HG03095 (cell line): ENCODE results near the gene SDSL.

ENCODE experiments used
- ATAC-seq: cut with Tn5 transposase; IDR thresholded peaks from one replicate; pipeline ENCODE4 v1.9.1; 2021; ENCODE audit warnings: moderate library complexity; ENCODE audit not compliant: unreplicated experiment

The SDSL gene

DNA sequence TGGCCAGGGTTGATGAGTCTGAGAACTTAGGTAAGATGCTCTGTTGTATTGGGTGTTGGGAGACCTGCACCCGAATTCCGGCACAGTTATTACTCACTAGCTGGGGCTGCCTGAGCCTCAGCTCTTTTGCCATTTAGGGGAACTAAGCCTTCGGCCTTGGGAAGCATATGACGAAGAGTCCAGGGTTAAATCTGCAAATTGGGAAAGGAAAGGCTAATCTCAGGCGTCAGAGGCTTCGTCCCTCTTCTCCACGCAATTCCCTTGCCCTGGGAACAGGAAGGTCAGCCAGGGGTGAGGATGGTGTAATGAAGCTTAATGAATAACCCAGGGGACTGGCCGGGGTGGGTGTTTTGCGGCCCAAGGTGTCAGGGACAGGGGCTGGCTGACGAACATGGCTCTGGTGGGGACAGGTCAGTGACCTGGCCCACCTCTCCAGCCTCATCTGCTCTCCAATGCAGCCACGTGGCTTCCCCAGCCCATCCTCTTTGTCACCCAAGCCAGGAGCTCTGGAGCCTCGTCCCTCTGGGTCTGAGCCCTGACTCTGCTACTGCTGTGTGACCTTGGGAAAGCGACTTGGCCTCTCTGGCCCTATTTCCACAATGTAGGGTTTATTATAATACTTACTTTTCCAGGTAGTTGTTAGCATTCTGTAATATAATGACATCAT lies 3.8 kb upstream of the SDSL start:
- ATAC-seq, result no peak

DNA sequence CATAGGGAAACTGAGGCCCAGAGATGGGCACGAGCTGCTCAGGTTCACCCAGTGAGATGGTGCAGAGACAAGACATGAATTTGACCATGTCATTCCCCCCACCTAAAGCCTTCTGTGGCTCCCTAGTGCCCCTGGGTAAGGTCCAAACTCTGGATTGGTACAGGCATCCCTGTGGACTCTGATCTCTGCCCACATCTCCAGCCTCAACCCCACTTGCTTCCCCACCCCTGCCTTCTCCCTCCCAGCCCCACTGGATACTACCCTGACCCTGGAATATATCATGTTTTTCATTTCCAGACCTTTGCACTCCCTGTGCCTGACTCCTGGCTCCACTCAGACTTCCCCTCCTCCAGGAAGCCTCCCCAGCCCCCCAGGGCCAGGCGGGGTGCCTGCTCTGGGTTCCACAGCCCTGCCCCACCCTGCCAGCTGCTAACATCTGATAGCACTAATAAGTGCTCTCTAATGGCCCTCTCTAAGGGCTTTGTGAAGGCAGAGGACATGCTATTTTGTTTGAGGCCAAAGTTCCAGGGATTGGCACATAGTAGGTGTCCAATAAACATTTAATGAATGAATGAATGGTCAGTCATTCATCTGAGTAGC lies 1.1 kb upstream of the SDSL start:
- ATAC-seq, result no peak

DNA sequence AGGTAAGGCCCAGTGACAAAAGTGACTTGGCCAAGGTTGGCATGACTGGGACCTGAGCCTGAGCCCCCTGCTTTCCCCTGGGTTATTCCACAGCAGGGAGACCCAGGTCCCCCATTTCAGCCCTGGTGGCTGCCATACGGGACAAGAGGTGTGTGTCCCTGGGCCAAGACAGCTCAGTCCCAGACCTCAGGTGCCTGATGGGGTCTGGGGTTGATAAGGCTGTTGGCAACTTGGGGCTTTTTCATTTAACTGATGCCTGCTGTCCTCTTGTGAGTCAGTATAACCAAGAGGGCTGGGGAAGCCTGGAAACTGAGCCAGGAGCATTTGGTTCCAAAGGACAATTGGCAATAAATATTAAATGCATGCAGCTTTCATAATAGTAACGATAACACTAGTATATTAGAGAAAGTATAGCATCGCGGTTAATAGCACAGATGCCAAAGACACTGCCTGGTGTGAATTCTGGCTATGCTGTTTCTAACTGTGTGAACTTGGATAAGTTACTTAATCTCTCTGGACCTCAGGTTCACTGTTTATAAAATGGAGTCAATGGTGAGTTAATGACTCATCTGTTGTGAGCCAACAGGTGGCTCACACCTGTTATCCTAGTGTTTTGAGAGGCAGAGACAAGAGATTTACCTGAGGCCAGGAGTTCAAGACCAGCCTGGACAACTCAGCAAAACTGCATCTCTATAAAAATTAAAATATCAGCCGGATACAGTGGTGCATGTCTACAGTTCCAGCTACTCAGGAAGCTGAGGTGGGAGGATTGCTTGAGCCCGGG lies 898 bp downstream of the SDSL start:
- no peak for ATAC-seq

DNA sequence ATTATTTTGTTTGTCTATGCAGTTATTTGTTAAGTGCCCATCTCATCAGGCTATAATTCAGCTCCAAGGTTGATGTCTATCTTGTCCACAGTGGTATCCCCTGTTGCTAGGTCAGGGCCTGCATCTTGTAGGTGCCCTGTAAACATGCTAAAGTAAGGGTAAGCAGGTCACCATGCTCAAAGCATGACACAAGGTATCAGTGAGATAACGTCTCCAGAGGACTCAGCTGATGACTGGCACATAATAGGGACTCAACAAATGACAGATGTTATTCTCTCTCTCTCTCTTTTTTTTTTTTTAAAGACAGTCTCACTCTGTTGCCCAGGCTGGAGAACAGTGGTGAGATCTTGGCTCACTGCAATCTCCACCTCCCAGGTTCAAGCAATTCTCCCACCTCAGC lies 2.3 kb downstream of the SDSL start:
- ATAC-seq, result no peak

DNA sequence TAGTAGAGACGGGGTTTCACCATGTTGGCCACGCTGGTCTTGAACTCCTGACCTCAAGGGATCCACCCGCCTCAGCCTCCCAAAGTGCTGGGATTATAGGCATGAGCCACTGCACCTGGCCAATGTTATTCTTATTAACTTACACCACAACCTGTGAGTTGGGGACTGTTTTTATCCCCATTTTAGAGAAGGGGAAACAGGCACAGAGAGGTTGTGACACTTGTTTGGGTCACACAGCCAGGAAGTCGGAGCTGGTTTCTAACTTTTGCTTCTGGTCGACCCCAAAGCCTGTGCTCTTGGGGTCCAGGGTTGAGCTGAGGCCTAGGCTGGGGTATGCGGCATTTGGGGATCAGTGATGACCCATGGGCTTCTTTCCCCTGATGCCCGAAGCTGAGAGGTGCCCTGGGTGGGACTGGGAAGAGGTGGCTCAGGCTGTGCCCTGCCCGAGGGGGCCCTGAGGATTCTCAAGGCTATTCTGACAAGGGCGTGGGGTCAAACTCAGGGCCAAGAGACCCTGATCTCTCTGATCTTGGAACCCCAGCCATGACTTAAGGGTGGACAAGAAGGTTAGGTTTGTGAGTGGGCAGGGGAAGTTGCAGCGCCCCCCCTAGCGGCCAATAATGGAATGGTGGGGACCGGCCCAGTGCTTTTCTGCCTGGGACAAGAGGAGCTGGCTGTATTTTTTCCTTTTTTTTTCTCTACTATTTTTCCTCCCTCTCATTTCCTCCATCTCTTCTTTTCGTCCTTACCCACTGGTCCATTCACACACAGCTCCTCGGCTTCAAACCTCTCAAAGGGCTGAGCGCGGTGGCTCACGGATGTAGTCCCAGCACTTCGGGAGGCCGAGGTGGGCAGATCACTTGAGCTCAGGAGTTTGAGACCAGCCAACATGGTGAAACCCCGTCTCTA lies 3.0 kb downstream of the SDSL start:
- ATAC-seq, result no peak

DNA sequence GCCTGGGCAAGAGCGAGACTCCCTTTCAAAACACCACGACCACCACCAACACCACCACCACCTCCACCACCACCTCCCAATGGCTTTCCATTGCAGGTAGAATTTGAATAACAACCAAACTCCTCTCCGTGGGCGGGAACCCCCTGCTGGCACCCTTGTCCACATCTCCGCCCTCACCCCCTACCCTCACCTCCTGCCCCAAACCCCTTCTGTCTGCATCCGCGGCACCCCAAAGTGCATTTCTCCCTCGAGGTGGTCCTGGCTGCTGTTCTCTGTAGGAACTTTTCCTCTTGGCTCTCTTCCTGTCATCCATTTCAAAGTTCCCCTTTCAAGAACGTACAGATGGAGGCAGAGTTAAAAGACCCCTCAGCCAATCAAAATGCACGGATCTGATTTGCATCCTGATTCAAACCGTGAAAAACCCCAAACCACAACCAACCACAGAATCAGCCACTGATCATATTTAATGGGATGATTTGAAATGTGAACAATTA lies 3.8 kb downstream of the SDSL start:
- ATAC-seq, result no peak

DNA sequence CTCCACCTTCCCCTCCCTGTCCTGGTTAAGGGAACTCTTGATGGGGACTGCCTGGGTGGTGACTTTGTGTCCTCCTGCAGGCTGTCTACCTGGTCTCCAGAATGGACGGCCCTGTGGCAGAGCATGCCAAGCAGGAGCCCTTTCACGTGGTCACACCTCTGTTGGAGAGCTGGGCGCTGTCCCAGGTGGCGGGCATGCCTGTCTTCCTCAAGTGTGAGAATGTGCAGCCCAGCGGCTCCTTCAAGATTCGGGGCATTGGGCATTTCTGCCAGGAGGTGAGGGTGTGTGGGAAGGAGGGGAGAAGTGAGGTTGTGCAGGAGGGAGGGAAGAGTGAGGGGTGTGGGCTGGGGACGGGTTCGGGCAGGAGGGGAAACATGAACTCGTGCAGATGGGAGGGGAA lies 5.7 kb downstream of the SDSL start:
- no peak for ATAC-seq

DNA sequence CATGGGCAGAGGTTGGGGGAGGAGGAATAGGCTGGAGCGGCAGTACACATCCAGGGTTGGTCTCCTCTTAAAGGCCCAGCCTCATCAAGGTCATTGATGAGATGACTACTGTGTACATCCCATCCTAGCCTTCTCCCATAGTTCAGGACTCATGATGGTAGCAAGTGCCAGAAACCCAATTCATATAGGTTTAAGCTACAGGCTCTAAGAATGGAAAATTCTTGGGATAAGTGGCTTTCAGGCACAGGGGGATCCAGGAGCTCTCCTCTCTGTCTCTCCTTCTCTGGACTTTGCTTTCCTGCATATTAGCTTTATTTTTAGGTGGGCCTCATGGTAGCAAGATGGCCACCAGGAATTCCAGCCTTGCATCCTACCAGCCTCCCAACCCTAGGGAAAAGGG lies 6.3 kb downstream of the SDSL start:
- ATAC-seq, result no peak

DNA sequence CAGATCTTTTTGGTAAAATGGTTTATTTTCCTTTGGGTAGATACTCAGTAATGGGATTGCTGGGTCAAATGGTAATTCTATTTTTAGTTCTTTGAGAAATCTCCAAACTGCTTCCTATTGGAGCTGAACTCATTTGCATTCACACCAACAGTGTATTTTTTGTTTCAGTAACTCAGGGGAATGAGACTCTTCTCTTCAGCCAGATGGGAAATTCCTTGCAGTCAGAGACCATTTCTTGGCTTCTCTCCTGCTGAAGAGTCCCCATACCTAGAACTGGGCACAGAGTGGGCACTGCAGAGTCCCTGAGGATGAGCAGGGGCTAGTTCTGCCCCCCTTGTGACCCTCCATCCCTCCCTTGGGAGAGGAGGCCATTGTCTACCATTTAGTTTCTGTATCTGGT lies 10.8 kb downstream of the SDSL start:
- no peak for ATAC-seq

DNA sequence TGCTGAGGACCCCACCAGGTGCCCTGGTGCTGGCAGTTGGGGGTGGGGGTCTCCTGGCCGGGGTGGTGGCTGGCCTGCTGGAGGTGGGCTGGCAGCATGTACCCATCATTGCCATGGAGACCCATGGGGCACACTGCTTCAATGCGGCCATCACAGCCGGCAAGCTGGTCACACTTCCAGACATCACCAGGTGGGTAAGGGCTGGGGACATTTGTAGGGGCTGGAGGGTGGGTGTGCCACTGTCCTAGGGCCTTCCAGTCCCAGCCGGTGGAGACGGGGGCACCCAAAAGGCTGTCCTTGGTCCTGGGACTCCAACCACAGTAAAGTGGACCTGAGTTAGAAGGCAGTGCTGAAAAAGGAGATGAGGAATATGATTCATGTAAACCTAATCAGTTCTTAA lies 13.2 kb downstream of the SDSL start:
- no peak for ATAC-seq

DNA sequence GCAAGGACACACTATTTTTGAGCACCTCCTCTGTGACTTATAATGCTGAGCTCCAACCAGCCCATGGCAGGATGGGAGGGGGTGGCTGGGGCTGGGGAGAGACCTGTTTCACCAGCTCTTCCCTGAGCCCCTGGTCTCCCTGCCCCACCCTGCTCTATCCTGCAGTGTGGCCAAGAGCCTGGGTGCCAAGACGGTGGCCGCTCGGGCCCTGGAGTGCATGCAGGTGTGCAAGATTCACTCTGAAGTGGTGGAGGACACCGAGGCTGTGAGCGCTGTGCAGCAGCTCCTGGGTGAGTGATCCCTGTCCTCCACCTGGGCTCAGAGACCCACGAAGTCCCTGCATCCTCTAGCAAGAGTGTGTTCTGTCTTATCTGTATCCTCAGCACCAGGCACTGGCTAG lies 14.4 kb downstream of the SDSL start:
- no peak for ATAC-seq

DNA sequence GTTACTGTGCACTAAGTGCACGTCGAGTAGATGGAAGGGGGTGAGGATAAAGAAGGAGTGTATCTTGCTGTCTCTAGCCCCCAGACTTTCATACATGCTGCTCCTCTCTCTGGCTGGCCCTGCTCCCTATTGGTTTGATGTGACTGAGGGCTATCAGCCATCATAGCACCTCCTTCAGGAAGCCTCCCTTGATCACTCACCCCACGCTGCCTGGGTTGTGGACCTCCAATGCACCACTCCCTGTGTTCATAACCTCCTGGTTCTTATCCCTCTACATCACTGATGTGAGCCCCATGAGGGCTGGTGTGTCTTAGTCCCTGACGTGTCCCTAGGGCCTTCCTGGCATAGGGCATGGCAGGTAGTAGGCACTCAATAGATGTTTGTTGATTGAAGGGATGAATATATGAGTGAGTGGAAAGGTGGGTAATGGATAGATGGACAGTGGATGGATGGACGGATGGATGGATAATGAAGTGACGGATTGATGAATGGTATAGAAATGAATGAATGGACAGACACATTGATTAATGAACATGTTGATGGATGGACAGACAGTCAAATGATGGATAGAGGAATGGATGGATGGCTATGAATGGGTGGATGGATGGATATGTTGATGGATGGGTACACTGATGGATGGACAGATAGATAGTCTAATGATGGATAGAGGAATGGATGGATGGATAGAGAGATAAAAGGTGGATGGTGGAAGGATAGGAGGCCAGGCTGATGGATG lies 15.0 kb downstream of the SDSL start:
- no peak for ATAC-seq

DNA sequence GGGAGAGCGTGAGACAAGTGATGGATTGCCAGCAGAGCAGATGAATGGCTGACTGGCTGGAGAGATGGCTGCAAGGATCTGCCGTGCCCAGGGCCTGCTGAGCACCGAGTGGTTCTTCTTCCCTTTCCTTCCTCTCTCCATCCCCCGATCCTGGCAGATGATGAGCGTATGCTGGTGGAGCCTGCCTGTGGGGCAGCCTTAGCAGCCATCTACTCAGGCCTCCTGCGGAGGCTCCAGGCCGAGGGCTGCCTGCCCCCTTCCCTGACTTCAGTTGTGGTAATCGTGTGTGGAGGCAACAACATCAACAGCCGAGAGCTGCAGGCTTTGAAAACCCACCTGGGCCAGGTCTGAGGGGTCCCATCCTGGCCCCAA lies 15.5 kb downstream of the SDSL start:
- no peak for ATAC-seq

DNA sequence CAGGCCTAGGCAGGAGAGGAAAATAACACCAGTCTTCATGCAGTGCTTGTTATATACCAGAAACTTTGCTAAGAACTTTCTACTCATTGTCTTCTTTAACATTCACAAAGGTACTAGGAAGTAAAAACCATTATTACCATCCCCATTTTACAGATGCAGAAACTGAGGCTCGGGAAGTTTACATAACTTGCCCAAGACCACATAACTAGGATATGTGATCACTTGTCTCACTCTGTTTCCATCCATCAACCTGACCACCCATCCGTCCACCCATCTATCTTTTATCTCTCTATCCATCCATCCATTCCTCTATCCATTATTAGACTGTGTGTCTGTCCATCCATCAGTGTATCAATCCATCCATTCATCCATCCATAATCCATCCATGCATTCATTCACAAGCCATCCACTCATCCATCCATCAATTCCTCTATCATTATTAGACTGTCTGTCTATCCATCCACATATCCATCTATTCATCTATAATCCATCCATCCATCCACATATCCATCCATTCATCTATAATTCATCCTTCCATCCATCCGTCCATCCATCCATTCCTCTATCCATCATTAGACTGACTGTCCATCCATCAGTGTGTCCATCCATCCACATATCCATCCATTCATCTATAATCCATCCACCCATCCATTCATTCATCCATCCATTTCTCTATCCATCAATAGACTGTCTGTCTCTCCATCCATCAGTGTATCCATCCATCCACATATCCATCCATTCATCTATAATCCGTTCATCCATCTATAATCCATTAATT lies 16.5 kb downstream of the SDSL start:
- ATAC-seq, result no peak

DNA sequence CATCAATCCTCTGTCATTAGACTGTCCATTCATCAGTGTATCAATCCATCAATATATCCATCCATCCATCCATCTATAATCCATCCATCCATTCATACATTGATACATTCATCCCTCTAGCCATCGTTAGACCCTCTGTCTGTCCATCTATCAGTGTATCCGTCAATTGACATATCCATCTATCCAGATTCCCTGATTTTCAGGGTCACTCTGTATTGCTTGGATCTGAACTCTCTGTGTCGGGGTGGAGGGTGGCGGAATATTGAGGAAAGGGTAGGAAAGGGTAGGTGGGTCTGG lies 17.1 kb downstream of the SDSL start:
- no peak for ATAC-seq

DNA sequence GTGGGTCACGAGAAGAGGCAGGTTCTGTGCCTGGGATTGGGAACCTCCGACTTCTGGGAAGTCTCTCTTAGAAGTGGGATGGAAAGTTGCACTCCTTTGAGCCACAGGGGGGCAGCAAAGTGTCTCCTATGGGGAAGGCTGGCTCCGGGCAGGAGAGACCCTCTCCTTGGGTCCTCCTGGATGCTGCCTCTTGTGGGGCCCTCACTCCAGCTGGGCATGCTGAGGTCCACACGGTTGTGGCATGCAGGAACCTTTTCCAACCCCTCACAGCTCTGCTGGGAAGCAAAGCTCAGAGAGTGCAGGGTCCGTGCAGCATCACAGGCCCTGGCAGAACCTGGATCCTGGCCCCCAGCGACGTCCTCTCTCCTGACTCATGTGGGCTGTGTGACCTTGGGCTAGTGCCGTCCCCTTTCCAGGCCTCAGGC lies 17.4 kb downstream of the SDSL start:
- ATAC-seq, result no peak

DNA sequence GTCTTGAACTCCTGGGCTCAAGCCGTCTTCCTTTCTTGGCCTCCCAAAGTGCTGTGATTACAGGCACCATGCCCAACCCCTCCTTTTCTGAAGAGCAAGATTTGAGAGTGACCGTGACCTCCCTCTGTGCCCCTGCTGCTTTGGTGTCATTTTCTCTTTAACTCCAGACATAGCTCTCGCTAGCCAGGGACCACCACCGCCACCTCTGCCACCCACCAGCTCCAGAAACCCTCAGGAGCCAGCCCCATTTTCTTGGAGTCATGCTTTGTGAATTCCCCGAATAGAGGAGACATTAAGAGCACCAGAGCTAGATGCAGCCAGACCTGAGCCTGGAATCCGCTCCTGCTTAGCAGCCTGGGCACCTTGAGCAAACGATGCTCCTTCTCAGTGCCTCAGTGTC lies 18.2 kb downstream of the SDSL start:
- no peak for ATAC-seq

DNA sequence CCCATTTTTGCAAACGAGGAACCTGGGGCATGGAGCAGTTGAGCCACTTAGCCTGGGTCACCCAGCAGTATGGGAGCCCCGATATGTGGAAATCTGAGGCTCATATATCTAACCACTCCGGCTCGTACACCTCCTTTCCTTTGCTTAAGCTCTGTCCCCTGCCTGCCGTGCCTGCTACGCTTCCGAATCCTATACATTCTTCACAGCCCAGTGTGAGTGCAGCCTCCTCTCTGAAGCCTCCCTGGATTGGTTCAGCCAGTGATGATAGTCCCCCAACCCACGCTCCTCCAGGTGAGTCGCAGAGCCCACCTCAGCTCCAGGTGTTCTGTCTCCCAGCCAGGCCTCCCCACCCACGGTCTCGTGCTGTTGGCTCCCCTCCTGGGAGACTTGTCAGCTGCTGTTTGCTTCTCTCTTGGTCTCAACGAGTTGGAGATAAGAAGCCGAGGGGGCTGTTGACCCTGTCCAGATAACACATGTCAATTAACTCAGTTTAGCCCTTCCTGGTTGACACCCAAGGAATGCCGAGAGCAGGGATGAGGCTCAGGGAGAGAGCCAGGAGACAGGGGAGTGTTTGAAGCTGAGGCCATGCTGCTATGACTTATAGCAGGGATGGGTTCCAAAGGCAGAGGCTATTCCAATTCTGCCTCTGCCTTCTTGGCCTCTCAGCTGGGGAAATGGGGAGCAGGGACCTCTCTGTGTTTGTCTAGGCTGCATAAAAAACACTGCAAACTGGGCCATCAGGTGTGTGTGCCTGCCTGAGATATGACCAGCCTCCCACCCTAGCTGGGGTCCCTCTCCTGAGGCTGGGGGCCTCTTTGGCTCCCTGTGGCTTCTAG lies 19.0 kb downstream of the SDSL start:
- no peak for ATAC-seq

DNA sequence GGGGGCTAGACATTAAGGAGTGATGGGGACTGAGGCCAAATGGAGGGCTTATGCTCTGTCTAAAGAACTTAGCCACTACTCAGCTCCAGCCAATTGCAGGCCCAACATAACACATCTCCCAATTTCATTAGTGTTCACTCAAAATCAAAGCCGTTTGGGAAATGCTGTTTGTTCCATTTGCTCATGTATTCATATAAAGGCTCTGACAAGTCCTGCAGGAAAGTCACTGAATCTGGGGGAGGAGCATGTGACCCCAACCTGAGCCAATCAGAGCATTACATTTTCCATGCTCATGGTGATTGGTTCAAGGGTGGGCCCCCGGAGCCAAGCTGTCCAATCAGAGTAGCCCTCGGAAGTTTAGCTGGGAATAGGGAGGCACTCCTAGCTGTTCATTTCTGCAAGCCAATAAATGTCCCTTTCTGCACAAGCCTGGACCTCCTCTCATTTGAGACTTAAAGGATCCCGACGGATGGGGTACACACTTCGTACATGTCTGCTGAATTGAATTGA lies 20.9 kb downstream of the SDSL start:
- ATAC-seq, result no peak
